LNCaP clone FGC (cell line): ENCODE measurements around the gene ARMC9.

Experiments used
- DNase-seq: peaks from one replicate; pipeline ENCODE4 v3.0.0-alpha.2; 2011; ENCODE audit warnings: low read depth
- H3K4me3 ChIP-seq: 2 replicates; pipeline ENCODE4 v1.5.1; 2011; ENCODE audit warnings: mild to moderate bottlenecking, low read depth, low read length, control low read depth
- TF ChIP-seq, protein P1 (sequence below): IDR thresholded peaks from 2 replicates; pipeline ENCODE4 v1.5.1; 2012; ENCODE audit warnings: mild to moderate bottlenecking; ENCODE audit not compliant: control insufficient read depth, insufficient read depth; ENCODE audit errors: extremely low read depth

The ARMC9 gene

DNA sequence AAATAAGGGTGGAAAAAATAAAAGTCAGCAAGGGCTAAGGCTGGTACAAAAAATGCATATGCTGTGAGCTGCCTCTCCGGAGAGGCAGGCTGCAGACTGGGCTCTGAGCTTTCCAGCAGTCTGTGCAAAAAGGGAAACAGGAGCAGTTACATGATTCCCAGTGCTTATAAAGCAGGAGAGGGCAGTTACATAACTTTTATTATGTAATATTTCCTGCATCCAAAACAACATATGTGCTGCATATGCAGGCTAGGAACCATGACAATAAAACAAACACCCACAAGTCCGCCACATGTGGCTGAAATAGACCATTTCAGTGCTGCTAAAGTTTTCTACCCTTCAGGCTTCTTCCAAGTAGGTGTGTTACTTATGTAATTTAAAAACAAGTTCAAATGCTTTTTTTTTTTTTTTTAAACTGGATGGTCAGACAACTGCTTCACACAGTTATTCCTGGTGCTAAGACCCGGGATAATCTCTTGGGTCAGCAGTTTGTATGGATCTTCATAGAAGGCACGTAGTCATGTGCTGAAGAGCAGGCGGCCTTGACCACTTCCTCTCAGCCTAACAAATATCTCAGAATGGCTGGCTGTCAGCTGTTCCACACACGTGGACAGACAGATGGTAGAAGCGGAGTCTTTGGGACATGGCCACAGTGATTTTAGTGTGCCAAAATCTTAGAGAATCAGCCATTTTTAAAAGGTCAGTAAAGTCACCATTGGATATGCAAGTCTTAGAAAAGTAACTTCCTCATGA is 43.5 kb downstream of the ARMC9 start:
- DNase-seq: no peak
- H3K4me3 ChIP-seq: no peak overlapping the region
- TF ChIP-seq, protein P1, sequence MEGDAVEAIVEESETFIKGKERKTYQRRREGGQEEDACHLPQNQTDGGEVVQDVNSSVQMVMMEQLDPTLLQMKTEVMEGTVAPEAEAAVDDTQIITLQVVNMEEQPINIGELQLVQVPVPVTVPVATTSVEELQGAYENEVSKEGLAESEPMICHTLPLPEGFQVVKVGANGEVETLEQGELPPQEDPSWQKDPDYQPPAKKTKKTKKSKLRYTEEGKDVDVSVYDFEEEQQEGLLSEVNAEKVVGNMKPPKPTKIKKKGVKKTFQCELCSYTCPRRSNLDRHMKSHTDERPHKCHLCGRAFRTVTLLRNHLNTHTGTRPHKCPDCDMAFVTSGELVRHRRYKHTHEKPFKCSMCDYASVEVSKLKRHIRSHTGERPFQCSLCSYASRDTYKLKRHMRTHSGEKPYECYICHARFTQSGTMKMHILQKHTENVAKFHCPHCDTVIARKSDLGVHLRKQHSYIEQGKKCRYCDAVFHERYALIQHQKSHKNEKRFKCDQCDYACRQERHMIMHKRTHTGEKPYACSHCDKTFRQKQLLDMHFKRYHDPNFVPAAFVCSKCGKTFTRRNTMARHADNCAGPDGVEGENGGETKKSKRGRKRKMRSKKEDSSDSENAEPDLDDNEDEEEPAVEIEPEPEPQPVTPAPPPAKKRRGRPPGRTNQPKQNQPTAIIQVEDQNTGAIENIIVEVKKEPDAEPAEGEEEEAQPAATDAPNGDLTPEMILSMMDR: no peak

DNA sequence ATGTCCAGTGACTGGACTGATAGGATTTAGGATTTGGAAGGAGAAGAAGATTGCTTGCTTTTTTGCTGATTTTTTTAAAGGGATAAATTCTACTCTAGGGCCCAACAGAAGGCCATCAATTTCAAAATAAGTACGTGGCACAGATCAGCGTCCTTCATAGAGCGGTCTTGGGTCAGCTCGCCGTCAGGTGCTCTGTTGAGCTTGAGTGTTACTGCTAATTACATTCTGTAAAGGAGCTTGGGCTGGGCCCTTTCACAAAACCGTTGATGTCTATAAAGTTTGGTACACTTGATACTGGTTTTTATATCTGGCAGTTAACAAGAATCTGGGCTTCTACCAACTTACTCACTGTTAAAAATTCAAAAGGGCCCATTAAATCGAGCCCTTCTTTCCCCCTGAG is 45.4 kb downstream of the ARMC9 start:
- DNase-seq: no peak
- H3K4me3 ChIP-seq: no peak overlapping the region
- TF ChIP-seq, protein P1: no peak

DNA sequence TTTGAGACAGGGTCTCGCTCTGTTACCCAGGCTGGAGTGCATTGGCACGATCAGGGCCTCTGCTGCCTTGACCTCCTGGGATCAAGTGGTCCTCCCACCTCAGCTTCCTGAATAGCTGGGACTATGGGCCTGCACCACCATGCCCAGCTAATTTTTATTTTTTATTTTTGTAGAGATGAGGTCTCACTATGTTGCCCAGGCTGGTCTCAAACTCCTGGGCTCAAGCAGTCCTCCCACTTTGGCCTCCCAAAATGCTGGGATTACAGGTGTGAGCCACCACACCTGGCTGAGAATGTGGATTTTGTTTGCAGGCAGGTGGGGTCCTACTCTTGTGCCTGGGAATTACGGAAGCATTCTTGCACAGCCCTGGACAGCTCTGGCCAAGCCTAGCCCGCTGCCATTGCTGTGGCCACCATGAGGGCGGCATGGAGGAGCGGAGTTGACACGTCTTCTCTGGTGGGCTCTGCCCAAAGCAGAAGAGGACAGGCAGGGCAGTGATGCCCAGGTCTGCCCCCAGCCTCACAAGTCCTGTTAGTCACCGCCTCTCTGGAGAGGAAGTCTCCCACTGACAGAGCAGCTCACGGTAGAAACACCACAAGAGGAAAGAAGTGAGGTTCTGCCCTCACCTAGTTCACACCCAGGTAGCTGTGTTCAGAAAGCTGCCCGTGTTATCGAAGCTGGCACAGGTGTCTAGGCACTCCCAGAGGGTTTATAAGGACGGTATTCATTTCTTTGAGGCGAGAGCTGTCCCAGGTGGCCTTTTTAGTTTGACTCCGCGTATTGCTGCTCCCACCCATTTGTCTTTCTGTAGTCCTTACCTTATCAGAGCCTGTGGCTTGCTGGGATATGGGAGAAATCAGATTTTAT is 46.2 kb downstream of the ARMC9 start:
- no peak overlapping the region for H3K4me3 ChIP-seq
- no peak for DNase-seq
- TF ChIP-seq, protein P1: no peak

DNA sequence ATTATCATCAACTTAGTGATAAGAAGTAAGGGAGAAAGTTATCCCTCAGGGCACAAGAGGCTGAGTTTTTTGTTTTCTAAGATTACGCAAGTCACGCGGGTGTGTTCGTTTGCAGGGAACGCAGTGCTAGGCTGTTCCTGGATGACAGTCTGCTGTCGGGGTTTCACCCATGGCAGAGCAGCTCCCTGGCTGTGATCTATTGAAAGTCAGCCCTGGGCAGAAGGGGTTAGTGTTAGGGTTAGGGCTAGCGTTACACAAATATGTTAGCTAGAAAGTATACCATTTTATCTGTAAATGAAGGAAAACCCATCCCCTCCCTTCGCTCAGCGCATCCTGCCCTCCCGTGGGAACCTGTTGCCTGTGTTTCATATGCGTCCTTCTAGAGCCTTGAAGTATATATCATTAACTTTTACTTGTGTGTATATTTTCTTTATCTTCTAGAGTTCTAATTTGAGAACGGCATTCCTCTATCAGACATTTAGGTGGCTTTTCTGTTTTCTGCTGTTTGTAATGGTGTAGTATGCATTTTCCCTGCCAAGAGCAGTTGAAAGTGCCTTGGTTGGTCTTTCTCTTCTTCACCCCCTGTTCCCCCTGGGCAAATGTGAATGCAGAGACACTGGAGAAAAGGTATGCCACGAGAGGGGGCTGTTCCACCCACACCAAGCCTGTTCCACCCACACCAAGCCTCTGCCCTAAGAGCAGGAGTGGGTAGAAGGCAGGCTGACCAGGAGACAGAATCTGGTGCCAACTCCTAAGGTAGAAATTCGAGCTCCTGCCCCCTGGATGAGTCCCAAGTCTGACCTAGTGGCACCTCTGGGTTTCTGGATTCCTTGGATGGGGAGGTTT is 47.0 kb downstream of the ARMC9 start:
- DNase-seq: no peak

DNA sequence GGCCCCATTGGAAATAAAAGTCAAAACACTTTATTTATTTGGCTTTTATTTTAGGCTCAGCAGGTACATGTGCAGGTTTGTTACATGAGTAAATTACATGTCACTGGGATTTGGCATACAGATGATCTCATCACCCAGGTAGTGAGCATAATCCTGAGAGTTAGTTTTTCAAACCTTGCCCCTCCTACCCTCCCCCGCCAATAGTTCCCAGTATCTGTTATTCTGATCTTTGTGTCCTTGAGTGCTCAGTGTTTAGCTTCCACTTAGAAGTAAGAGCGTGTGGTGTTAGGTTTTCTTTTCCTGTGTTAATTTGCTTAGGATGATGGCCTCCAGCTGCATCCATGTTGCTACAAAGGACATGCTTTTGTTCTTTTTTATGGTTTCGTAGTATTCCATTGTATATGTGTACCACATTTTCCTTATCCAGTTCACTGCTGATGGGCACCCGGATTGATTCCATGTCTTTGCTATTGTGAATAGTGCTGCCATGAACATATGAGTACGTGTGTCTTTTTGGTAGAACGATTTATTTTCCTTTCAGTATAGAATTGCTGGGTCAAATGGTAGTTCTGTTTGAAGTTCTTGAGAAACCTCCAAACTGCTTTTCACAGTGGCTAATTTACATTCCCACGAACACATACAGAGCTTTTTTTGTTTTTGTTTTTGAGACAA is 47.9 kb downstream of the ARMC9 start:
- TF ChIP-seq, protein P1: no peak
- DNase-seq: no peak
- no peak overlapping the region for H3K4me3 ChIP-seq

More for the DNA sequence above, 47.0 kb downstream of the ARMC9 start:
- TF ChIP-seq, protein P1: peak; percentile 31
- H3K4me3 ChIP-seq: no peak overlapping the region

DNA sequence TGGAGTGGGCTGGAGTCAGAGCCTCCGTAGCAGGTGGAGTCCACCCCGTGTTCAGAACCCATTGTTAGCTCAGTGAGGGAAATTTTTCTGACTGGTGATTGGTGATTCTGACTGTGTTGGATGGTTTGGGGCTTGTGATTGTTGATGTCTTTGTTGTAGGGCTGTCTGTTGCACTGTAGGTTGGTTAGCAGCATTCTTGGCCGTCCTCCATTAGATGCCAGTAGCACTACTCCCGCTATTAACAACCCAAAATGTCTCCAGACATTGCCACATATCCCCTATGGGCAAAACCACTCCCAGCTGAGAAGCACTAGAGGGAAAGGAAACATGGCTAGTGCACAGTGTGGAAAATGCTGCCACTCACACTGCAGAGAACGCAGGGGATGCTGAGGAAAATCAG is 51.7 kb downstream of the ARMC9 start:
- no peak for DNase-seq

More for the DNA sequence above, 51.7 kb downstream of the ARMC9 start:
- TF ChIP-seq, protein P1: no peak
- no peak overlapping the region for H3K4me3 ChIP-seq
